PC-3 (cell line): ENCODE measurements around the gene RHOH.

ENCODE experiments used
- EZH2phosphoT487 ChIP-seq: fragments of 300-600 bp; sonication (generic); IDR thresholded peaks from 2 replicates; pipeline ENCODE4 v1.6.1; 2018; ENCODE audit warnings: mild to moderate bottlenecking, antibody characterized with exemption, low read length, borderline replicate concordance
- TF ChIP-seq, protein P1 (sequence below): fragments of 300-600 bp; sonication (generic); conservative IDR thresholded peaks from 2 replicates; pipeline ENCODE4 v1.5.1; 2017; ENCODE audit warnings: antibody characterized with exemption, low read depth, mild to moderate bottlenecking, low read length

DNA sequence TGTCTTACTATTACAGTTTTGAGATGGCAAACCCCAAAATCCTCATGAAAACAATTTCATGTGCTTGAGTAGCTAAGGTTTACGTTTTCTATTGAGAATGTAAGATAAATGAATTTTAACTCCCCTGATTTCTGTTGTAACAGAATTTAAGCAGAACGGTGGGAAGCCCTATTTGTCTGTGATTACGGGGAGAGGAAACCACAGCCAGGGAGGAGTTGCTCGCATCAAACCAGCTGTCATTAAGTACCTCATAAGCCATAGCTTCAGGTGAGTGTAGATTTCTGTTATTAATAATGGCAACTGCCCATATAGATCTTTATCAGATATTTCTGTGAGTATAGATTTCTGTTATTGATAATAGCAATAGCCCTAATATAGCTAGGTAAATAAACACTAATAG, 44.2 kb upstream of the RHOH start:
- TF ChIP-seq, protein P1, sequence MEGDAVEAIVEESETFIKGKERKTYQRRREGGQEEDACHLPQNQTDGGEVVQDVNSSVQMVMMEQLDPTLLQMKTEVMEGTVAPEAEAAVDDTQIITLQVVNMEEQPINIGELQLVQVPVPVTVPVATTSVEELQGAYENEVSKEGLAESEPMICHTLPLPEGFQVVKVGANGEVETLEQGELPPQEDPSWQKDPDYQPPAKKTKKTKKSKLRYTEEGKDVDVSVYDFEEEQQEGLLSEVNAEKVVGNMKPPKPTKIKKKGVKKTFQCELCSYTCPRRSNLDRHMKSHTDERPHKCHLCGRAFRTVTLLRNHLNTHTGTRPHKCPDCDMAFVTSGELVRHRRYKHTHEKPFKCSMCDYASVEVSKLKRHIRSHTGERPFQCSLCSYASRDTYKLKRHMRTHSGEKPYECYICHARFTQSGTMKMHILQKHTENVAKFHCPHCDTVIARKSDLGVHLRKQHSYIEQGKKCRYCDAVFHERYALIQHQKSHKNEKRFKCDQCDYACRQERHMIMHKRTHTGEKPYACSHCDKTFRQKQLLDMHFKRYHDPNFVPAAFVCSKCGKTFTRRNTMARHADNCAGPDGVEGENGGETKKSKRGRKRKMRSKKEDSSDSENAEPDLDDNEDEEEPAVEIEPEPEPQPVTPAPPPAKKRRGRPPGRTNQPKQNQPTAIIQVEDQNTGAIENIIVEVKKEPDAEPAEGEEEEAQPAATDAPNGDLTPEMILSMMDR: no peak
- TF ChIP-seq EZH2phosphoT487: no peak
